IMR-90 (cell line): ENCODE data around the gene KDM1B. TPM values are rescaled to one million over a fixed set of nuclear protein-coding genes. Genes with fewer than 3 reads are reported as not detected.

Experiments
- ATAC-seq: fragments of 200-7000 bp; cut with Tn5 transposase; 2 replicates; pipeline ENCODE4 v1.9.1; 2020; ENCODE audit warnings: low read depth, mild to moderate bottlenecking, moderate library complexity
- BruUV-seq: library from RNA; stranded (reverse); fragments of 400-500 nt; replicated peaks from 2 replicates; lab custom pipeline; 2021; lab: Mats Ljungman, UMichigan
- CTCF ChIA-PET: fragments of 300-600 bp; formaldehyde crosslinking; extraction: SDS; loops from one replicate; lab custom pipeline; 2021; ENCODE audit warnings: antibody characterized with exemption; lab: Yijun Ruan, JAX
- POLR2A ChIA-PET: fragments of 300-600 bp; sonication (Branson Sonifier 250); formaldehyde crosslinking; loops from one replicate; lab custom pipeline; 2022; ENCODE audit warnings: antibody characterized with exemption; ENCODE audit not compliant: unreplicated experiment; lab: Charles Lee
- DNase-seq: peaks from one replicate; pipeline ENCODE4 v3.0.0; 2013
- H2AFZ ChIP-seq: replicated peaks from 2 replicates; pipeline ENCODE3; 2013; ENCODE audit warnings: low read length, mild to moderate bottlenecking; ENCODE audit not compliant: poor library complexity
- H2AK5ac ChIP-seq: 2 replicates; pipeline ENCODE4 v1.6.1; 2013; ENCODE audit warnings: low read depth, low read length, inconsistent platforms
- H2AK9ac ChIP-seq: replicated peaks from 2 replicates; pipeline ENCODE3; 2013; ENCODE audit warnings: mild to moderate bottlenecking, low read depth, low read length, moderate library complexity; ENCODE audit not compliant: poor library complexity
- H2BK120ac ChIP-seq: 2 replicates; pipeline ENCODE4 v1.6.1; 2013; ENCODE audit warnings: low read depth, low read length, inconsistent platforms
- H2BK15ac ChIP-seq: 3 replicates; pipeline ENCODE4 v1.6.1; 2013; ENCODE audit warnings: low read depth, low read length, inconsistent platforms
- H2BK20ac ChIP-seq: 2 replicates; pipeline ENCODE4 v1.6.1; 2013; ENCODE audit warnings: low read depth, mild to moderate bottlenecking, inconsistent platforms, low read length, moderate library complexity
- H2BK5ac ChIP-seq: 2 replicates; pipeline ENCODE4 v1.6.1; 2013; ENCODE audit warnings: mild to moderate bottlenecking, low read depth, low read length, inconsistent platforms; ENCODE audit not compliant: poor library complexity, severe bottlenecking
- H3K14ac ChIP-seq: replicated peaks from 2 replicates; pipeline ENCODE4 v1.6.1; 2013; ENCODE audit warnings: low read depth, low read length, inconsistent platforms
- H3K18ac ChIP-seq: 2 replicates; pipeline ENCODE4 v1.6.1; 2013; ENCODE audit warnings: low read depth, low read length, control low read depth
- H3K23ac ChIP-seq: 2 replicates; pipeline ENCODE4 v1.6.1; 2013; ENCODE audit warnings: low read depth, low read length, inconsistent platforms
- H3K27ac ChIP-seq: 2 replicates; pipeline ENCODE4 v1.5.1; 2013; ENCODE audit warnings: mild to moderate bottlenecking, control low read depth, low read length; ENCODE audit not compliant: insufficient read depth
- H3K27me3 ChIP-seq: 2 replicates; pipeline ENCODE4 v1.6.1; 2013; ENCODE audit warnings: low read length; ENCODE audit not compliant: control insufficient read depth, insufficient read depth
- H3K36me3 ChIP-seq: 2 replicates; pipeline ENCODE4 v1.6.1; 2013; ENCODE audit warnings: low read length, mixed read lengths; ENCODE audit not compliant: control insufficient read depth, insufficient read depth
- H3K4ac ChIP-seq: 2 replicates; pipeline ENCODE4 v1.6.1; 2013; ENCODE audit warnings: low read depth, low read length, inconsistent platforms
- H3K4me1 ChIP-seq: 2 replicates; pipeline ENCODE4 v1.6.1; 2013; ENCODE audit warnings: low read length, mixed read lengths; ENCODE audit not compliant: control insufficient read depth, insufficient read depth
- H3K4me2 ChIP-seq: 2 replicates; pipeline ENCODE4 v1.6.1; 2013; ENCODE audit warnings: low read depth, mild to moderate bottlenecking, control low read depth, low read length, moderate library complexity
- H3K4me3 ChIP-seq: 2 replicates; pipeline ENCODE4 v1.5.1; 2013; ENCODE audit warnings: low read depth, mild to moderate bottlenecking, control low read depth, low read length, moderate library complexity; ENCODE audit not compliant: insufficient read depth
- H3K56ac ChIP-seq: 2 replicates; pipeline ENCODE4 v1.6.1; 2013; ENCODE audit warnings: low read length, inconsistent platforms; ENCODE audit not compliant: insufficient read depth; ENCODE audit errors: extremely low read depth
- H3K79me1 ChIP-seq, 2 experiments: 2 replicates each; pipeline ENCODE4 v1.6.1; 2013; ENCODE audit warnings: low read length in 2 of 2, inconsistent platforms in 1 of 2, low read depth in 1 of 2
- H3K9ac ChIP-seq: 2 replicates; pipeline ENCODE4 v1.6.1; 2013; ENCODE audit warnings: low read depth, low read length, control low read depth
- H3K9me1 ChIP-seq: 2 replicates; pipeline ENCODE4 v1.6.1; 2013; ENCODE audit warnings: low read length, inconsistent platforms; ENCODE audit not compliant: insufficient read depth
- H3K9me3 ChIP-seq: 2 replicates; pipeline ENCODE4 v1.6.1; 2013; ENCODE audit warnings: low read length; ENCODE audit not compliant: control insufficient read depth, insufficient read depth
- H4K20me1 ChIP-seq: 2 replicates; pipeline ENCODE4 v1.6.1; 2013; ENCODE audit warnings: low read length, inconsistent platforms; ENCODE audit not compliant: insufficient read depth
- H4K5ac ChIP-seq: 2 replicates; pipeline ENCODE4 v1.6.1; 2013; ENCODE audit warnings: mild to moderate bottlenecking, low read depth, low read length, control low read depth
- H4K8ac ChIP-seq, 2 experiments: 2 replicates each; pipeline ENCODE4 v1.6.1; 2013; ENCODE audit warnings: low read depth in 2 of 2, low read length in 2 of 2, control low read depth in 1 of 2, inconsistent platforms in 1 of 2
- H4K91ac ChIP-seq: 2 replicates; pipeline ENCODE4 v1.6.1; 2013; ENCODE audit warnings: low read depth, low read length, inconsistent platforms; ENCODE audit not compliant: insufficient read depth
- CEBPB ChIP-seq: IDR thresholded peaks from 2 replicates; pipeline ENCODE4 v1.6.1; 2012; ENCODE audit warnings: low read depth, low read length, improper control_type of control experiment
- NFE2L2 ChIP-seq: fragments of 150-350 bp; IDR thresholded peaks from 2 replicates; pipeline ENCODE4 v1.6.1; 2016; ENCODE audit warnings: low read depth, mild to moderate bottlenecking, low read length
- POLR2A ChIP-seq: IDR thresholded peaks from 2 replicates; pipeline ENCODE4 v1.6.1; 2012; ENCODE audit warnings: mild to moderate bottlenecking, low read depth, low read length
- RFX5 ChIP-seq: IDR thresholded peaks from 2 replicates; pipeline ENCODE4 v1.8.0; 2012; ENCODE audit warnings: low read depth, mild to moderate bottlenecking, low read length, moderate library complexity
- WGBS, 2 experiments: methylation state at CpG; one replicate each; pipeline versions ENCODE4 v1.1.5 to v1.1.7; 2013; ENCODE audit warnings: missing lambda C conversion rate in 2 of 2; ENCODE audit not compliant: insufficient read length in 1 of 2; ENCODE audit errors: extremely low coverage in 2 of 2; 5-methylcytosine and 5-hydroxymethylcytosine counted together
- dilution Hi-C: fragments of 300-500 bp; cut with HindIII; formaldehyde crosslinking; loops from one replicate; pipeline ENCODE4 v1.14.3; 2018; ENCODE audit warnings: low sequenced_read_pairs; ENCODE audit not compliant: unreplicated experiment
- in situ Hi-C: fragments of 300-500 bp; cut with MboI; formaldehyde crosslinking; loops from 3 replicates; pipeline ENCODE4 v1.14.3; 2019; ENCODE audit warnings: low sequenced_read_pairs, inconsistent platforms, mixed read lengths
- intact Hi-C: fragments of 100-400 bp; cut with micrococcal nuclease; formaldehyde crosslinking; loops from 2 replicates; pipeline ENCODE4 v1.10.0; 2022
- polyA plus RNA-seq, 3 experiments: library from polyadenylated mRNA; depleted of rRNA; stranded (reverse); fragments of >200 nt; gene quantifications; 2 replicates each; pipeline ENCODE4 v1.2.3, GENCODE V29; 2012; ENCODE audit warnings: low replicate concordance in 1 of 3
- total RNA-seq: library from RNA; depleted of rRNA; stranded (reverse); fragments of >200 nt; gene quantifications from 2 replicates; pipeline ENCODE4 v1.2.3, GENCODE V29; 2012
- TF ChIP-seq, protein P1 (sequence below): fragments of 150-350 bp; IDR thresholded peaks from 2 replicates; pipeline ENCODE4 v1.6.1; 2017; ENCODE audit warnings: mild to moderate bottlenecking, antibody characterized with exemption, low read length, low read depth

Gene KDM1B
- total and polyA plus RNA-seq, 2 of the 4 experiments (the other 2 are of a cell fraction): 13.2 to 16.7 TPM

DNA sequence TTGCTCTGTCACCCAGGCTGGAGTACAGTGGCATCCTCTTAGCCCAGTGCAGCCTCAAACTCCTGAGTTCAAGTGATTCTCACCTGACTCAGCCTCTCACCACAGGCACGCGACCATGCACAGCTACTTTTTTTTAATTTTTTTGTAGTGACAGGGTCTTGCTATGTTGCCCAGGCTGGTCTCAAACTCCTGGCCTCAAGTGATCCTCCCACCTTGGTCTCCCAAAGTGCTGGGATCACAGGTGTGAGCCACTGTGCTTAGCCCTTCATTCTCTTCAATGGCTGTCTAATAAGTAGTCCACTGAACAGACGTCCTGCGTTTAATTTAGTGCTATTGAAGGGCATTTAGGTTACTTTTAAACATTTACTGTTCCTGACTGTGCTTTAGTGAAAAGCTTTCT, 27.3 kb downstream of the KDM1B start:
- Histone ChIP-seq H3K23ac (no peak overlapping the region), H3K56ac (no peak overlapping the region), H3K4me3 (no peak overlapping the region), H2AFZ (no peak overlapping the region), H3K27ac (no peak overlapping the region), H4K5ac (no peak overlapping the region), H2AK9ac (no peak overlapping the region), H3K79me1 (no peaks in the 10 kb centered on the region), H3K14ac (no peak overlapping the region), H2AK5ac (no peak overlapping the region), H2BK15ac (no peak overlapping the region), H3K36me3 (no peaks in the 10 kb centered on the region), H3K4me1 (no peaks in the 10 kb centered on the region), H3K18ac (no peak overlapping the region), H2BK120ac (no peak overlapping the region), H3K4ac (no peak overlapping the region), H3K9ac (no peak overlapping the region), H4K91ac (no peak overlapping the region), H3K4me2 (no peak overlapping the region), H3K27me3 (no peaks in the 10 kb centered on the region), H3K9me1 (no peaks in the 10 kb centered on the region), H3K9me3 (no peaks in the 10 kb centered on the region), H4K8ac (no peak overlapping the region), H2BK5ac (no peak overlapping the region), H2BK20ac (no peak overlapping the region), H4K20me1 (no peaks in the 10 kb centered on the region)
- dilution Hi-C loops: no loop called here
- CTCF ChIA-PET: interaction anchor here (0.6 kb wide), 1 partner anchor 15 kb away, joined by 3 read pairs; no protein-coding TSS in a partner anchor
- no CpG with 5 or more reads among the region's 4 CpGs for WGBS, 2 experiments
- POLR2A ChIA-PET: no interaction called here
- DNase-seq (no peak), ATAC-seq (no peak)
- TF ChIP-seq CEBPB: no peak
- TF ChIP-seq POLR2A: no peak
- no peak for TF ChIP-seq RFX5
- TF ChIP-seq, protein P1, sequence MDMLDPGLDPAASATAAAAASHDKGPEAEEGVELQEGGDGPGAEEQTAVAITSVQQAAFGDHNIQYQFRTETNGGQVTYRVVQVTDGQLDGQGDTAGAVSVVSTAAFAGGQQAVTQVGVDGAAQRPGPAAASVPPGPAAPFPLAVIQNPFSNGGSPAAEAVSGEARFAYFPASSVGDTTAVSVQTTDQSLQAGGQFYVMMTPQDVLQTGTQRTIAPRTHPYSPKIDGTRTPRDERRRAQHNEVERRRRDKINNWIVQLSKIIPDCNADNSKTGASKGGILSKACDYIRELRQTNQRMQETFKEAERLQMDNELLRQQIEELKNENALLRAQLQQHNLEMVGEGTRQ: no peak
- TF ChIP-seq NFE2L2: no peak
- BruUV-seq: no TSS peak
- intact Hi-C loops: no loop called here
- in situ Hi-C loops: no loop called here
